ENCODE data around the gene ZFY. TPM values are rescaled to one million over a fixed set of nuclear protein-coding genes. Genes with fewer than 3 reads are reported as not detected.
"Not testable (repeated sequence)": the region's sequence is repeated elsewhere in the genome, so short reads cannot be mapped to it uniquely, and the experiment has no call there.

The ZFY gene
- total RNA-seq, 5 donors from 2014 or later (not counting 1 experiment from before 2014, with no cell fraction given): 0.06 to 27.4 (median 24.9) TPM; not detected in 1

GRCh38 chrY:2987178-2987577 lies 52.0 kb downstream of the ZFY start:
- H3K27me3 ChIP-seq (replicated peaks in 1 of 2; ENCODE audit: control insufficient read depth in 2 of 2, extremely low read depth in 1 of 2, insufficient read depth in 2 of 2, low read length in 1 of 2); H3K27me3 Mint-ChIP-seq; H3K4me3 Mint-ChIP-seq; H3K4me3 ChIP-seq (ENCODE audit: control insufficient read depth in 1 of 2, extremely low read depth in 1 of 2, low read length in 1 of 2); H3K9me3 ChIP-seq; ATAC-seq (replicated peaks in 1 of 4); H3K27ac ChIP-seq (ENCODE audit: low read length); CTCF ChIA-PET; H3K4me1 Mint-ChIP-seq; H3K27ac Mint-ChIP-seq; H3K36me3 Mint-ChIP-seq; H3K36me3 ChIP-seq (ENCODE audit: control insufficient read depth in 2 of 2, extremely low read depth in 1 of 2, insufficient read depth in 1 of 2, low read length in 1 of 2); H3K9me3 Mint-ChIP-seq; H3K4me1 ChIP-seq (ENCODE audit: control insufficient read depth in 1 of 2, extremely low read depth in 1 of 2, insufficient read depth in 2 of 2, low read length in 2 of 2); POLR2A ChIA-PET; DNase-seq: not testable (repeated sequence)
- no CpG with 5 or more reads among the region's 8 CpGs for WGBS (ENCODE audit: insufficient coverage)

GRCh38 chrY:2997369-2997768 lies 62.2 kb downstream of the ZFY start:
- H3K36me3 Mint-ChIP-seq; H3K27ac Mint-ChIP-seq; H3K4me1 ChIP-seq (ENCODE audit: control insufficient read depth in 1 of 2, extremely low read depth in 1 of 2, insufficient read depth in 2 of 2, low read length in 2 of 2); H3K27me3 Mint-ChIP-seq; H3K9me3 Mint-ChIP-seq; H3K4me3 ChIP-seq (ENCODE audit: control insufficient read depth in 1 of 2, extremely low read depth in 1 of 2, low read length in 1 of 2); CTCF ChIA-PET; ATAC-seq (replicated peaks in 1 of 4); DNase-seq; H3K27me3 ChIP-seq (replicated peaks in 1 of 2; ENCODE audit: control insufficient read depth in 2 of 2, extremely low read depth in 1 of 2, insufficient read depth in 2 of 2, low read length in 1 of 2); H3K4me3 Mint-ChIP-seq; H3K9me3 ChIP-seq; POLR2A ChIA-PET; H3K36me3 ChIP-seq (ENCODE audit: control insufficient read depth in 2 of 2, extremely low read depth in 1 of 2, insufficient read depth in 1 of 2, low read length in 1 of 2); H3K27ac ChIP-seq (ENCODE audit: low read length): not testable (repeated sequence)
- 73% methylated on average over 2 of the region's 14 CpGs for WGBS (ENCODE audit: insufficient coverage)
- peaks cover 0 to 23% (median 0%) of the 10 kb centered on the region in 3 donors for H3K4me1 Mint-ChIP-seq

GRCh38 chrY:3002190-3002589 lies 67.0 kb downstream of the ZFY start:
- Mint-ChIP-seq H3K27ac (peak overlapping the region in 1 of 2 donors; percentile 96), H3K27me3 (no peaks in the 10 kb centered on the region), H3K9me3 (no peaks in the 10 kb centered on the region), H3K4me1 (peaks cover 0 to 67% (median 0%) of the 10 kb centered on the region in 3 donors), H3K4me3 (peak overlapping the region in 1 of 3 donors; percentile 92), H3K36me3 (peaks cover 2% of the 10 kb centered on the region)
- Histone ChIP-seq H3K27me3 (replicated peaks in 1 of 2; ENCODE audit: control insufficient read depth in 2 of 2, extremely low read depth in 1 of 2, insufficient read depth in 2 of 2, low read length in 1 of 2) (no peaks in the 10 kb centered on the region), H3K36me3 (ENCODE audit: control insufficient read depth in 2 of 2, extremely low read depth in 1 of 2, insufficient read depth in 1 of 2, low read length in 1 of 2) (no peaks in the 10 kb centered on the region), H3K4me1 (ENCODE audit: control insufficient read depth in 1 of 2, extremely low read depth in 1 of 2, insufficient read depth in 2 of 2, low read length in 2 of 2) (peaks cover 0 to 33% of the 10 kb centered on the region in 2 experiments), H3K9me3 (no peaks in the 10 kb centered on the region), H3K4me3 (ENCODE audit: control insufficient read depth in 1 of 2, extremely low read depth in 1 of 2, low read length in 1 of 2) (peak overlapping the region in 1 of 2 donors; percentile 46), H3K27ac (ENCODE audit: low read length) (peak overlapping the region; percentile 86)
- POLR2A ChIA-PET: interaction anchor here in 1 of 2 donors (0.7 kb wide), 1 partner anchor 157 kb away, joined by 3 read pairs; no protein-coding TSS in a partner anchor
- CTCF ChIA-PET: no interaction called here
- ATAC-seq (replicated peaks in 1 of 4) (peak in 1 of 4 experiments; percentile 21), DNase-seq (peak in 1 of 35 experiments; percentile 17)

GRCh38 chrY:3002680-3003515 lies 67.7 kb downstream of the ZFY start:
- ChIA-PET POLR2A (interaction anchor here in 1 of 2 donors (0.7 kb wide), 1 partner anchor 157 kb away, joined by 3 read pairs; no protein-coding TSS in a partner anchor), CTCF (no interaction called here)
- ATAC-seq (replicated peaks in 1 of 4) (peak in 2 of 4 experiments; percentile 45 to 48), DNase-seq (peak in 6 of 35 experiments; percentile 0 to 14 (median 2))
- H3K36me3 Mint-ChIP-seq: peaks cover 4% of the 10 kb centered on the region
- H3K4me3 Mint-ChIP-seq: peak overlapping the region in 1 of 3 donors; percentile 92
- no peaks in the 10 kb centered on the region for H3K9me3 Mint-ChIP-seq
- peak overlapping the region in 1 of 2 donors; percentile 96 for H3K27ac Mint-ChIP-seq
- Histone ChIP-seq H3K4me3 (ENCODE audit: control insufficient read depth in 1 of 2, extremely low read depth in 1 of 2, low read length in 1 of 2) (peak overlapping the region in 1 of 2 donors; percentile 46), H3K27me3 (replicated peaks in 1 of 2; ENCODE audit: control insufficient read depth in 2 of 2, extremely low read depth in 1 of 2, insufficient read depth in 2 of 2, low read length in 1 of 2) (no peaks in the 10 kb centered on the region), H3K36me3 (ENCODE audit: control insufficient read depth in 2 of 2, extremely low read depth in 1 of 2, insufficient read depth in 1 of 2, low read length in 1 of 2) (no peaks in the 10 kb centered on the region), H3K27ac (ENCODE audit: low read length) (peak overlapping the region; percentile 86), H3K4me1 (ENCODE audit: control insufficient read depth in 1 of 2, extremely low read depth in 1 of 2, insufficient read depth in 2 of 2, low read length in 2 of 2) (peaks cover 0 to 33% of the 10 kb centered on the region in 2 experiments), H3K9me3 (no peaks in the 10 kb centered on the region)
- WGBS (ENCODE audit: insufficient coverage): 2% methylated on average over 8 of the region's 15 CpGs
- H3K4me1 Mint-ChIP-seq: peaks cover 0 to 73% (median 0%) of the 10 kb centered on the region in 3 donors
- no peaks in the 10 kb centered on the region for H3K27me3 Mint-ChIP-seq

GRCh38 chrY:3003516-3003830 lies 68.3 kb downstream of the ZFY start:
- ChIA-PET CTCF (no interaction called here), POLR2A (no interaction called here)
- peaks cover 0 to 33% of the 10 kb centered on the region in 2 experiments for H3K4me1 ChIP-seq (ENCODE audit: control insufficient read depth in 1 of 2, extremely low read depth in 1 of 2, insufficient read depth in 2 of 2, low read length in 2 of 2)

GRCh38 chrY:3003846-3004245 lies 68.7 kb downstream of the ZFY start:
- no peaks in the 10 kb centered on the region for H3K27me3 Mint-ChIP-seq
- whole genome bisulfite sequencing (ENCODE audit: insufficient coverage): no CpG with 5 or more reads among the region's 5 CpGs
- peak overlapping the region in 1 of 2 donors; percentile 46 for H3K4me3 ChIP-seq (ENCODE audit: control insufficient read depth in 1 of 2, extremely low read depth in 1 of 2, low read length in 1 of 2)
- H3K9me3 Mint-ChIP-seq: no peaks in the 10 kb centered on the region
- peaks cover 0 to 78% (median 0%) of the 10 kb centered on the region in 3 donors for H3K4me1 Mint-ChIP-seq
- no peaks in the 10 kb centered on the region for H3K27me3 ChIP-seq (replicated peaks in 1 of 2; ENCODE audit: control insufficient read depth in 2 of 2, extremely low read depth in 1 of 2, insufficient read depth in 2 of 2, low read length in 1 of 2)
- POLR2A ChIA-PET: no interaction called here
- peak overlapping the region in 1 of 2 donors; percentile 96 for H3K27ac Mint-ChIP-seq
- H3K36me3 ChIP-seq (ENCODE audit: control insufficient read depth in 2 of 2, extremely low read depth in 1 of 2, insufficient read depth in 1 of 2, low read length in 1 of 2): peaks cover 0 to 2% of the 10 kb centered on the region in 2 donors
- H3K36me3 Mint-ChIP-seq: peaks cover 8% of the 10 kb centered on the region
- no peaks in the 10 kb centered on the region for H3K9me3 ChIP-seq
- H3K4me3 Mint-ChIP-seq: peak overlapping the region in 1 of 3 donors; percentile 92
- H3K4me1 ChIP-seq (ENCODE audit: control insufficient read depth in 1 of 2, extremely low read depth in 1 of 2, insufficient read depth in 2 of 2, low read length in 2 of 2): peaks cover 0 to 33% of the 10 kb centered on the region in 2 experiments
- H3K27ac ChIP-seq (ENCODE audit: low read length): peak overlapping the region; percentile 86
- ATAC-seq (replicated peaks in 1 of 4): peak in 2 of 4 experiments; percentile 67 to 71
- DNase-seq: peak in 16 of 35 experiments; percentile 0 to 65 (median 10)
- CTCF ChIA-PET: no interaction called here

More at GRCh38 chrY:3003516-3003830, 68.3 kb downstream of the ZFY start:
- Mint-ChIP-seq H3K4me3 (peak overlapping the region in 1 of 3 donors; percentile 92), H3K4me1 (peaks cover 0 to 78% (median 0%) of the 10 kb centered on the region in 3 donors), H3K36me3 (peaks cover 8% of the 10 kb centered on the region), H3K27me3 (no peaks in the 10 kb centered on the region), H3K27ac (peak overlapping the region in 1 of 2 donors; percentile 96), H3K9me3 (no peaks in the 10 kb centered on the region)
- H3K36me3 ChIP-seq (ENCODE audit: control insufficient read depth in 2 of 2, extremely low read depth in 1 of 2, insufficient read depth in 1 of 2, low read length in 1 of 2): peaks cover 0 to 2% of the 10 kb centered on the region in 2 donors
- peak overlapping the region; percentile 86 for H3K27ac ChIP-seq (ENCODE audit: low read length)
- no CpG with 5 or more reads among the region's 3 CpGs for WGBS (ENCODE audit: insufficient coverage)
- H3K27me3 ChIP-seq (replicated peaks in 1 of 2; ENCODE audit: control insufficient read depth in 2 of 2, extremely low read depth in 1 of 2, insufficient read depth in 2 of 2, low read length in 1 of 2): no peaks in the 10 kb centered on the region
- H3K4me3 ChIP-seq (ENCODE audit: control insufficient read depth in 1 of 2, extremely low read depth in 1 of 2, low read length in 1 of 2): peak overlapping the region in 1 of 2 donors; percentile 46
- DNase-seq (peak in 2 of 35 experiments; percentile 2 to 44), ATAC-seq (replicated peaks in 1 of 4) (peak in 2 of 4 experiments; percentile 62 to 69)
- H3K9me3 ChIP-seq: no peaks in the 10 kb centered on the region

Measured in T-cell (primary cell).